HEK293 (cell line): ENCODE measurements around the gene TMEM273.

Experiments used
- CTCF ChIA-PET: fragments of 350-600 bp; formaldehyde crosslinking; extraction: SDS; loops from one replicate; lab custom pipeline; 2021; ENCODE audit warnings: antibody characterized with exemption; lab: Yijun Ruan, JAX
- POLR2A ChIA-PET: fragments of 300-600 bp; formaldehyde crosslinking; extraction: SDS; loops from one replicate; lab custom pipeline; 2020; ENCODE audit warnings: antibody characterized with exemption, inconsistent platforms; lab: Yijun Ruan, JAX
- H3K27ac ChIP-seq: fragments of 200-500 bp; sonication (Bioruptor generic); 2 replicates; pipeline ENCODE4 v1.5.1; 2014; ENCODE audit warnings: low read depth, low read length, control low read depth, inconsistent platforms; ENCODE audit errors: extremely low read depth
- H3K36me3 ChIP-seq, 2 experiments: fragments of 200-500 bp in 1 of 2; sonication (Bioruptor generic) in 1 of 2; 1 replicate in 1 of 2; 2 replicates in 1 of 2; pipeline ENCODE4 v1.5.1; 2014 to 2017; ENCODE audit warnings: inconsistent platforms in 2 of 2, low read length in 2 of 2; ENCODE audit not compliant: control insufficient read depth in 2 of 2, insufficient read depth in 1 of 2
- H3K4me1 ChIP-seq: fragments of 200-500 bp; sonication (Bioruptor generic); 2 replicates; pipeline ENCODE4 v1.5.1; 2014; ENCODE audit warnings: mild to moderate bottlenecking, low read length, inconsistent platforms; ENCODE audit not compliant: control insufficient read depth, insufficient read depth
- H3K4me3 ChIP-seq: 2 replicates; pipeline ENCODE4 v1.5.1; 2011; ENCODE audit warnings: low read depth, mild to moderate bottlenecking, control low read depth, low read length, moderate library complexity
- H3K9me3 ChIP-seq: fragments of 200-500 bp; sonication (Bioruptor generic); 2 replicates; pipeline ENCODE4 v1.5.1; 2014; ENCODE audit warnings: low read depth, low read length, inconsistent platforms; ENCODE audit not compliant: control insufficient read depth, insufficient read depth
- EGR2 ChIP-seq: fragments of 450-650 bp; formaldehyde crosslinking; IDR thresholded peaks from 2 replicates; pipeline ENCODE4 v1.5.1; 2016; ENCODE audit warnings: low read depth, missing biosample characterization, missing genetic modification characterization
- HOXA7 ChIP-seq: sonication (generic); formaldehyde crosslinking; IDR thresholded peaks from 2 replicates; pipeline ENCODE4 v1.8.1; 2022; ENCODE audit warnings: missing genetic modification reagents, borderline replicate concordance
- HOXC10 ChIP-seq: sonication (generic); formaldehyde crosslinking; IDR thresholded peaks from 2 replicates; pipeline ENCODE4 v1.8.1; 2023; ENCODE audit warnings: mild to moderate bottlenecking, missing genetic modification reagents
- KLF8 ChIP-seq: fragments of 450-650 bp; formaldehyde crosslinking; IDR thresholded peaks from 2 replicates; pipeline ENCODE4 v1.5.1; 2016; ENCODE audit warnings: missing biosample characterization, missing genetic modification characterization
- RBAK ChIP-seq: fragments of 450-650 bp; formaldehyde crosslinking; IDR thresholded peaks from 2 replicates; pipeline ENCODE4 v1.5.1; 2016; ENCODE audit warnings: missing biosample characterization, missing genetic modification characterization
- SCRT1 ChIP-seq: fragments of 450-650 bp; formaldehyde crosslinking; IDR thresholded peaks from 2 replicates; pipeline ENCODE4 v1.5.1; 2016; ENCODE audit warnings: missing biosample characterization, missing genetic modification characterization, borderline replicate concordance
- TCF7L2 ChIP-seq: IDR thresholded peaks from 2 replicates; pipeline ENCODE4 v1.6.1; 2011; ENCODE audit warnings: low read depth, mild to moderate bottlenecking, inconsistent platforms, low read length, moderate library complexity, borderline replicate concordance
- WT1 ChIP-seq: fragments of 450-650 bp; formaldehyde crosslinking; IDR thresholded peaks from 2 replicates; pipeline ENCODE4 v1.5.1; 2016; ENCODE audit warnings: missing biosample characterization, missing genetic modification characterization
- ZBTB49 ChIP-seq: fragments of 450-650 bp; formaldehyde crosslinking; IDR thresholded peaks from 2 replicates; pipeline ENCODE4 v1.5.1; 2016; ENCODE audit warnings: missing biosample characterization, missing genetic modification characterization, low read depth
- ZEB2 ChIP-seq: fragments of 450-650 bp; formaldehyde crosslinking; IDR thresholded peaks from 2 replicates; pipeline ENCODE4 v1.5.1; 2016; ENCODE audit warnings: missing biosample characterization, missing genetic modification characterization
- ZNF121 ChIP-seq: fragments of 450-650 bp; formaldehyde crosslinking; IDR thresholded peaks from 2 replicates; pipeline ENCODE4 v1.5.1; 2016; ENCODE audit warnings: missing biosample characterization, missing genetic modification characterization
- ZNF18 ChIP-seq: fragments of 450-650 bp; formaldehyde crosslinking; IDR thresholded peaks from 2 replicates; pipeline ENCODE4 v1.5.1; 2016; ENCODE audit warnings: missing biosample characterization, missing genetic modification characterization
- ZNF221 ChIP-seq: fragments of 450-650 bp; formaldehyde crosslinking; IDR thresholded peaks from 2 replicates; pipeline ENCODE4 v1.5.1; 2017; ENCODE audit warnings: missing biosample characterization, missing genetic modification characterization, borderline replicate concordance
- ZNF248 ChIP-seq: fragments of 450-650 bp; formaldehyde crosslinking; IDR thresholded peaks from 2 replicates; pipeline ENCODE4 v1.5.1; 2017; ENCODE audit warnings: missing biosample characterization, missing genetic modification characterization
- ZNF266 ChIP-seq: fragments of 450-650 bp; formaldehyde crosslinking; IDR thresholded peaks from 2 replicates; pipeline ENCODE4 v1.5.1; 2016; ENCODE audit warnings: missing biosample characterization, missing genetic modification characterization, low read depth
- ZNF350 ChIP-seq: fragments of 450-650 bp; formaldehyde crosslinking; IDR thresholded peaks from 2 replicates; pipeline ENCODE4 v1.5.0; 2017; ENCODE audit warnings: missing biosample characterization, mild to moderate bottlenecking, missing genetic modification characterization
- ZNF433 ChIP-seq: fragments of 450-650 bp; formaldehyde crosslinking; IDR thresholded peaks from 2 replicates; pipeline ENCODE4 v1.5.1; 2016; ENCODE audit warnings: missing biosample characterization, missing genetic modification characterization, low read depth
- ZNF449 ChIP-seq: fragments of 450-650 bp; formaldehyde crosslinking; IDR thresholded peaks from 2 replicates; pipeline ENCODE4 v1.5.1; 2017; ENCODE audit warnings: missing biosample characterization, mild to moderate bottlenecking, missing genetic modification characterization, moderate library complexity
- ZNF555 ChIP-seq: fragments of 450-650 bp; formaldehyde crosslinking; conservative IDR thresholded peaks from 2 replicates; pipeline ENCODE4 v1.5.1; 2017; ENCODE audit warnings: missing biosample characterization, mild to moderate bottlenecking, missing genetic modification characterization, inconsistent platforms
- ZNF585B ChIP-seq: fragments of 450-650 bp; formaldehyde crosslinking; IDR thresholded peaks from 2 replicates; pipeline ENCODE4 v1.5.1; 2016; ENCODE audit warnings: missing biosample characterization, missing genetic modification characterization
- ZNF596 ChIP-seq: fragments of 450-650 bp; IDR thresholded peaks from 2 replicates; pipeline ENCODE4 v1.5.0; 2018; ENCODE audit warnings: missing biosample characterization, mild to moderate bottlenecking, missing genetic modification characterization, moderate library complexity
- ZNF621 ChIP-seq: fragments of 450-650 bp; formaldehyde crosslinking; IDR thresholded peaks from 2 replicates; pipeline ENCODE4 v1.5.1; 2017; ENCODE audit warnings: missing biosample characterization, missing genetic modification characterization
- ZNF664 ChIP-seq: fragments of 450-650 bp; formaldehyde crosslinking; IDR thresholded peaks from 2 replicates; pipeline ENCODE4 v1.5.1; 2016; ENCODE audit warnings: missing biosample characterization, missing genetic modification characterization
- ZNF768 ChIP-seq: fragments of 450-650 bp; formaldehyde crosslinking; IDR thresholded peaks from 2 replicates; pipeline ENCODE4 v1.5.1; 2018; ENCODE audit warnings: missing biosample characterization, mild to moderate bottlenecking, missing genetic modification characterization
- ZNF785 ChIP-seq: fragments of 450-650 bp; formaldehyde crosslinking; IDR thresholded peaks from 2 replicates; pipeline ENCODE4 v1.5.1; 2016; ENCODE audit warnings: missing biosample characterization, missing genetic modification characterization
- ZNF792 ChIP-seq: fragments of 450-650 bp; formaldehyde crosslinking; IDR thresholded peaks from 2 replicates; pipeline ENCODE4 v1.5.1; 2016; ENCODE audit warnings: missing biosample characterization, missing genetic modification characterization
- ZSCAN16 ChIP-seq: fragments of 450-650 bp; formaldehyde crosslinking; IDR thresholded peaks from 2 replicates; pipeline ENCODE4 v1.5.1; 2016; ENCODE audit warnings: missing biosample characterization, missing genetic modification characterization
- ZSCAN30 ChIP-seq: fragments of 450-650 bp; IDR thresholded peaks from 2 replicates; pipeline ENCODE4 v1.5.1; 2018; ENCODE audit warnings: missing biosample characterization, mild to moderate bottlenecking, missing genetic modification characterization, moderate library complexity

The TMEM273 gene

DNA sequence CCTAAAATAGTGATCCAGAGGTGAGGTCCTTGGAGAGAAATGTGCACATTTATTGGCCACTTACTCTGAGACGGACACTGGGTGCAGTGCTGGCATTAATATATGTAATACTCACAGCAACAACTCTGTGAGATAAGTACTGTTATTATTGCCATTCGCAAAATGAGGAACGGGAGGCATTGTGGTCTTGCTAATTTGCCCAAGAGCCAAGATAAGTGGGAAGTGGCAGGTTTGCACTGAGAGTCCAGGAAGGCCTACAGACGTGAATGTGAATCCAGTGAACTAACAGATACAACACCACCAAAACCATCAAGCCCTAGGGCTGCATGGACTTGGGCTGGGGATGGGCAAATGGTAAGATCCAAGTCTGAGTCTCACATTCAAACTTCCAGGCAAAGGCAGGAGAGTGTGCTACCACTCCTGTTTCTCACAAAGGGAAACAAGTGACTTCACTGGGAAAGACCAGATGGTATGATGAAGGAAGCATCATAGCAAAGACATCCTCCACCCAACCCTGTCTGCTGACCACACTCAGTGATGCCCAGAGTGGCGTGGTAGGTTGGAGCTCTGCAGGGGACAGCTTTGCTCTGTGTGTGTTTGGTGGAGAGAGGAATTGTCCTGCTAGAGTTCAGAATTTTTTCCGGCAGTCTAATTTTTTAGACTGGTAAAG, 19.2 kb downstream of the TMEM273 start:
- H3K36me3 ChIP-seq: no peaks in the 10 kb centered on the region
- H3K9me3 ChIP-seq: no peaks in the 10 kb centered on the region
- no peak overlapping the region for H3K4me3 ChIP-seq
- no peaks in the 10 kb centered on the region for H3K4me1 ChIP-seq
- no peak for TF ChIP-seq ZNF266
- no peak overlapping the region for H3K27ac ChIP-seq
- POLR2A ChIA-PET: no interaction called here
- CTCF ChIA-PET: interaction anchor here (0.7 kb wide), 1 partner anchor 46 kb away, joined by 3 read pairs; no protein-coding TSS in a partner anchor

GRCh38 chr10:49168171-49168540, 20.0 kb downstream of the TMEM273 start:
- ChIA-PET CTCF (interaction anchor here (1.2 kb wide), 1 partner anchor 512 kb away, joined by 5 read pairs; no protein-coding TSS in a partner anchor), POLR2A (no interaction called here)
- H3K9me3 ChIP-seq: no peaks in the 10 kb centered on the region
- TF ChIP-seq ZNF18 (no peak), ZSCAN30 (tag by site-specific recombination) (no peak), ZNF664 (tag by site-specific recombination) (no peak), TCF7L2 (no peak), HOXA7 (no peak), ZNF121 (tag by site-specific recombination) (no peak), ZNF350 (tag by site-specific recombination) (no peak), ZNF768 (no peak), ZNF785 (tag by site-specific recombination) (no peak), ZNF621 (no peak), EGR2 (tag by site-specific recombination) (no peak), SCRT1 (tag by site-specific recombination) (no peak), ZNF585B (no peak), KLF8 (tag by site-specific recombination) (no peak), ZNF596 (tag by site-specific recombination) (no peak), ZNF449 (tag by site-specific recombination) (no peak), ZSCAN16 (tag by site-specific recombination) (no peak), RBAK (tag by site-specific recombination) (no peak)
- no peaks in the 10 kb centered on the region for H3K36me3 ChIP-seq
- H3K4me3 ChIP-seq: no peak overlapping the region
- no peaks in the 10 kb centered on the region for H3K4me1 ChIP-seq
- no peak overlapping the region for H3K27ac ChIP-seq

DNA sequence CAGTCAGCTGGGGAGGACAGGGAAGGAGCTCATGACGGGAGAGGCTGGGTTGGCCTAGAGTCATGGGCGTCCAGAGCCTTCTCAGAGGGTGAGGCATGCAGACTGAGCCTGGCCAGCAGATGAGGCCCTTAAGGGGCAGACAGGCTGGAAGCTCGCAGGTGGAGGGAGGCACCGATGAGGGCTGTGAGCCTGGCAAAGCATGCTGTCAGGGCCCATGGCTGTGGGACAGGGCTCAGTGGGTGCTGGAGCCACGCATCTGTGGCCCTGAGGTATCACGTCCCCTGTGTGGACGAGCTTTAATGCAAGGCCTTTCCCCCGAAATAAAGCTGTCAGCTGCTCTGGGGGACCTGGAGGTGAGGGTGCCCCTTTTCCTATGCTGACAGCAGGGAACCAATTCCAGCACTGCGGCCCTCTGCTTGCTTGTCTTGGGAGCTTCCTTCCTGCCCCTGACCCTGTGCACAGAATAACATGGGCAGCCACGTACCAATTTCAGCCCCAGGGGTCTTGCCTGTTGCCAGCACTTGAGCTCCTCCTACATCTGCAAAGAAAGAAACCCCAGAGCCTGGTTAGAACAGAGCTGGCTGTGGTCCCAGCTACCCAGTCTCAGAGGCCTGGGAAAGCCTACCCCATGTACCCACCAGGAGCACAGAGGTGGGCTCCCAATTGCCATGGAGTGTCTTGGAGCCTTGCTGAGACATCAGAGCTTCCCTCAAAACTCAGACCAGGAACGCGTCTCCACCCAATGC, 20.6 kb downstream of the TMEM273 start:
- Histone ChIP-seq H3K36me3 (no peaks in the 10 kb centered on the region), H3K9me3 (no peaks in the 10 kb centered on the region), H3K4me1 (no peaks in the 10 kb centered on the region), H3K27ac (no peak overlapping the region), H3K4me3 (no peak overlapping the region)
- POLR2A ChIA-PET: no interaction called here
- CTCF ChIA-PET: interaction anchor here (0.6 to 1.2 kb wide), 2 partner anchors 510 to 511 kb away, joined by 3 to 5 read pairs; no protein-coding TSS in a partner anchor
- no peak for TF ChIP-seq ZNF221 (tag by site-specific recombination)
- no peak for TF ChIP-seq ZNF248 (tag by site-specific recombination)
- TF ChIP-seq ZNF621: no peak
- TF ChIP-seq ZNF555 (tag by site-specific recombination): no peak
- no peak for TF ChIP-seq ZBTB49 (tag by site-specific recombination)
- TF ChIP-seq ZNF792 (tag by site-specific recombination): no peak
- no peak for TF ChIP-seq HOXC10 (CRISPR knock-in tag)
- no peak for TF ChIP-seq ZNF433
- TF ChIP-seq WT1: no peak
- no peak for TF ChIP-seq ZEB2 (tag by site-specific recombination)
